NT2/D1 (cell line): ENCODE results near the gene TNFSF9.

ENCODE experiments used
- YY1 ChIP-seq: IDR thresholded peaks from 2 replicates; pipeline ENCODE4 v1.6.1; 2011; ENCODE audit not compliant: insufficient read length, insufficient read depth
- ZNF274 ChIP-seq: IDR thresholded peaks from 2 replicates; pipeline ENCODE4 v1.6.1; 2011; ENCODE audit warnings: mild to moderate bottlenecking, low read depth, low read length

- TF ChIP-seq YY1: no peak
- no peak for TF ChIP-seq ZNF274
Measured at GRCh38 chr19:6484230-6484629, 46.6 kb upstream of the TNFSF9 start.
